Karpas-422 (cell line): ENCODE results near the gene TPCN2. TPM values are rescaled to one million over a fixed set of nuclear protein-coding genes. Genes with fewer than 3 reads are reported as not detected.

Source experiments
- DNase-seq: peaks from one replicate; pipeline ENCODE4 v3.0.0-alpha.2; 2015
- H2AFZ ChIP-seq: fragments of 200-600 bp; sonication (generic); 2 replicates; pipeline ENCODE4 v1.6.1; 2014; ENCODE audit warnings: antibody characterized with exemption, low read length, mixed read lengths
- H3K27ac ChIP-seq: fragments of 200-600 bp; sonication (generic); 2 replicates; pipeline ENCODE4 v1.5.1; 2014; ENCODE audit warnings: mild to moderate bottlenecking, low read length, moderate library complexity
- H3K27me3 ChIP-seq: fragments of 200-600 bp; sonication (generic); 2 replicates; pipeline ENCODE4 v1.6.1; 2014; ENCODE audit warnings: low read length, mixed read lengths
- H3K36me3 ChIP-seq: fragments of 200-600 bp; sonication (generic); 2 replicates; pipeline ENCODE4 v1.6.1; 2014; ENCODE audit warnings: low read length, mixed read lengths; ENCODE audit not compliant: insufficient read depth
- H3K4me1 ChIP-seq: fragments of 200-600 bp; sonication (generic); 2 replicates; pipeline ENCODE4 v1.6.1; 2014; ENCODE audit warnings: mild to moderate bottlenecking, low read length, mixed read lengths
- H3K4me2 ChIP-seq: fragments of 200-600 bp; sonication (generic); 2 replicates; pipeline ENCODE4 v1.6.1; 2014; ENCODE audit warnings: low read length, low read depth, mild to moderate bottlenecking; ENCODE audit not compliant: poor library complexity, severe bottlenecking
- H3K4me3 ChIP-seq: fragments of 200-600 bp; sonication (generic); 2 replicates; pipeline ENCODE4 v1.5.1; 2014; ENCODE audit warnings: mild to moderate bottlenecking, antibody characterized with exemption, low read length, mixed read lengths
- H3K79me2 ChIP-seq: fragments of 200-600 bp; sonication (generic); 2 replicates; pipeline ENCODE4 v1.6.1; 2014; ENCODE audit warnings: mild to moderate bottlenecking, low read length, mixed read lengths
- H3K9ac ChIP-seq: fragments of 200-600 bp; sonication (generic); 2 replicates; pipeline ENCODE4 v1.6.0; 2014; ENCODE audit warnings: low read length
- H3K9me2 ChIP-seq: fragments of 200-600 bp; sonication (generic), shearing (Covaris generic); replicated peaks from 2 replicates; pipeline ENCODE4 v1.6.0; 2014; ENCODE audit warnings: mild to moderate bottlenecking, low read length, moderate library complexity; ENCODE audit not compliant: insufficient read depth
- H3K9me3 ChIP-seq: fragments of 300-700, 200-600 bp; sonication (generic); 2 replicates; pipeline ENCODE4 v1.6.1; 2014; ENCODE audit warnings: low read length, mixed read lengths
- H4K20me1 ChIP-seq: fragments of 200-600 bp; sonication (generic); 2 replicates; pipeline ENCODE4 v1.6.1; 2014; ENCODE audit warnings: mild to moderate bottlenecking, antibody characterized with exemption, low read length, low read depth; ENCODE audit not compliant: insufficient read depth
- total RNA-seq: library from RNA; depleted of rRNA; stranded (reverse); fragments of >200 nt; shearing (Covaris generic); gene quantifications from 2 replicates; pipeline ENCODE4 v1.2.3, GENCODE V29; 2014; ENCODE audit warnings: low replicate concordance

TPCN2 gene
- total RNA-seq, 1 experiment from 2014 or later, result 37.6 TPM

GRCh38 chr11:69155302-69156234 is 106.8 kb downstream of the TPCN2 start, which contains the start of gene SMIM38:
Gene SMIM38 (plus strand): TSS chr11:69155935. CDS start chr11:69157847, 1,912 bp downstream.
- no peak within 1 kb of the TSS for H3K9ac ChIP-seq
- no peak for DNase-seq
- H3K4me3 ChIP-seq, result no peak within 1 kb of the TSS
- no peaks in the 10 kb centered on the region for H3K9me2 ChIP-seq
- H4K20me1 ChIP-seq, result no peaks in the 10 kb centered on the region
- no peaks in the 10 kb centered on the region for H3K27me3 ChIP-seq
- H3K4me2 ChIP-seq, result no peak within 1 kb of the TSS
- no peaks in the 10 kb centered on the region for H3K4me1 ChIP-seq
- H3K9me3 ChIP-seq, result no peaks in the 10 kb centered on the region
- H3K27ac ChIP-seq, result no peak within 1 kb of the TSS
- H3K79me2 ChIP-seq, result no peaks in the 10 kb centered on the region
- H3K36me3 ChIP-seq, result no peaks in the 10 kb centered on the region
- H2AFZ ChIP-seq, result no peak within 1 kb of the TSS

- H3K79me2 ChIP-seq, result no peaks in the 10 kb centered on the region
- no peaks in the 10 kb centered on the region for H3K27me3 ChIP-seq
- no peaks in the 10 kb centered on the region for H3K4me1 ChIP-seq
- H3K27ac ChIP-seq, result no peak overlapping the region
- no peaks in the 10 kb centered on the region for H3K9me3 ChIP-seq
- no peak overlapping the region for H2AFZ ChIP-seq
- H4K20me1 ChIP-seq, result 0 out of 2 replicates have a peak, but pooled peaks cover 4% of the 10 kb centered on the region
- no peaks in the 10 kb centered on the region for H3K36me3 ChIP-seq
- peak; percentile 26 for DNase-seq
- no peak overlapping the region for H3K9ac ChIP-seq
- H3K4me2 ChIP-seq, result no peak overlapping the region
- H3K9me2 ChIP-seq, result no peaks in the 10 kb centered on the region
- H3K4me3 ChIP-seq, result no peak overlapping the region
These were observed 107.5 kb downstream of the TPCN2 start for GRCh38 chr11:69156235-69156639.

- H3K4me1 ChIP-seq, result no peaks in the 10 kb centered on the region
- H3K27me3 ChIP-seq, result no peaks in the 10 kb centered on the region
- H3K4me2 ChIP-seq, result no peak overlapping the region
- H3K79me2 ChIP-seq, result no peaks in the 10 kb centered on the region
- H3K9me2 ChIP-seq, result no peaks in the 10 kb centered on the region
- H4K20me1 ChIP-seq, result 0 out of 2 replicates have a peak, but pooled peaks cover 4% of the 10 kb centered on the region
- no peak overlapping the region for H2AFZ ChIP-seq
- peak; percentile 34 for DNase-seq
- H3K9me3 ChIP-seq, result no peaks in the 10 kb centered on the region
- no peak overlapping the region for H3K4me3 ChIP-seq
- no peak overlapping the region for H3K27ac ChIP-seq
- H3K36me3 ChIP-seq, result no peaks in the 10 kb centered on the region
- no peak overlapping the region for H3K9ac ChIP-seq
These were observed 108.0 kb downstream of the TPCN2 start for GRCh38 chr11:69156673-69157155.

GRCh38 chr11:69157156-69157821 is 108.6 kb downstream of the TPCN2 start:
- Histone ChIP-seq H4K20me1 (0 out of 2 replicates have a peak, but pooled peaks cover 4% of the 10 kb centered on the region), H3K9me2 (no peaks in the 10 kb centered on the region), H3K27me3 (no peaks in the 10 kb centered on the region), H3K4me1 (no peaks in the 10 kb centered on the region), H3K9me3 (no peaks in the 10 kb centered on the region), H3K9ac (no peak overlapping the region), H3K4me3 (no peak overlapping the region), H3K36me3 (no peaks in the 10 kb centered on the region), H2AFZ (no peak overlapping the region), H3K4me2 (no peak overlapping the region), H3K79me2 (no peaks in the 10 kb centered on the region), H3K27ac (no peak overlapping the region)
- DNase-seq, result no peak

- no peaks in the 10 kb centered on the region for H3K9me3 ChIP-seq
- H3K9ac ChIP-seq, result no peak overlapping the region
- no peak overlapping the region for H3K27ac ChIP-seq
- H2AFZ ChIP-seq, result no peak overlapping the region
- H3K9me2 ChIP-seq, result no peaks in the 10 kb centered on the region
- H3K27me3 ChIP-seq, result no peaks in the 10 kb centered on the region
- no peaks in the 10 kb centered on the region for H3K36me3 ChIP-seq
- no peaks in the 10 kb centered on the region for H3K4me1 ChIP-seq
- H4K20me1 ChIP-seq, result 0 out of 2 replicates have a peak, but pooled peaks cover 4% of the 10 kb centered on the region
- H3K4me2 ChIP-seq, result no peak overlapping the region
- H3K4me3 ChIP-seq, result no peak overlapping the region
- no peaks in the 10 kb centered on the region for H3K79me2 ChIP-seq
- no peak for DNase-seq
These were observed 109.1 kb downstream of the TPCN2 start for GRCh38 chr11:69157822-69158231.

GRCh38 chr11:69158301-69159149 is 109.8 kb downstream of the TPCN2 start:
- Histone ChIP-seq H3K79me2 (no peaks in the 10 kb centered on the region), H3K36me3 (no peaks in the 10 kb centered on the region), H3K4me1 (no peaks in the 10 kb centered on the region), H4K20me1 (0 out of 2 replicates have a peak, but pooled peaks cover 4% of the 10 kb centered on the region), H2AFZ (no peak overlapping the region), H3K4me2 (no peak overlapping the region), H3K4me3 (no peak overlapping the region), H3K27me3 (no peaks in the 10 kb centered on the region), H3K9ac (no peak overlapping the region), H3K27ac (no peak overlapping the region), H3K9me2 (no peaks in the 10 kb centered on the region), H3K9me3 (no peaks in the 10 kb centered on the region)
- no peak for DNase-seq

GRCh38 chr11:69159150-69159852 is 110.6 kb downstream of the TPCN2 start:
- H4K20me1 ChIP-seq, result 0 out of 2 replicates have a peak, but pooled peaks cover 4% of the 10 kb centered on the region
- no peak overlapping the region for H3K9ac ChIP-seq
- no peak overlapping the region for H2AFZ ChIP-seq
- no peaks in the 10 kb centered on the region for H3K9me3 ChIP-seq
- no peak overlapping the region for H3K4me3 ChIP-seq
- H3K27me3 ChIP-seq, result no peaks in the 10 kb centered on the region
- no peak overlapping the region for H3K4me2 ChIP-seq
- no peak overlapping the region for H3K27ac ChIP-seq
- H3K9me2 ChIP-seq, result no peaks in the 10 kb centered on the region
- DNase-seq, result no peak
- H3K79me2 ChIP-seq, result no peaks in the 10 kb centered on the region
- no peaks in the 10 kb centered on the region for H3K36me3 ChIP-seq
- no peaks in the 10 kb centered on the region for H3K4me1 ChIP-seq
